Gastroesophageal sphincter (tissue), 3 donors: Measurements from ENCODE around the gene TRAPPC6A.

Source experiments
- CTCF ChIP-seq, 4 experiments: fragments of 200-600 bp in 2 of 4; fragments of 450-650 bp in 2 of 4; sonication (generic) in 1 of 4; IDR thresholded peaks; one replicate each; pipeline ENCODE4 v1.5.1; 2017 to 2019; ENCODE audit warnings: antibody characterized with exemption in 4 of 4, mild to moderate bottlenecking in 2 of 4, moderate library complexity in 2 of 4
- POLR2A ChIP-seq, 2 donors: fragments of 450-650 bp; IDR thresholded peaks; one replicate each; pipeline ENCODE4 v1.6.1; 2017; ENCODE audit warnings: antibody characterized with exemption in 2 of 2, mild to moderate bottlenecking in 2 of 2, moderate library complexity in 1 of 2
- POLR2AphosphoS5 ChIP-seq: sonication (generic); formaldehyde crosslinking; IDR thresholded peaks from one replicate; pipeline ENCODE4 v1.6.1; 2017; ENCODE audit warnings: antibody characterized with exemption

DNA sequence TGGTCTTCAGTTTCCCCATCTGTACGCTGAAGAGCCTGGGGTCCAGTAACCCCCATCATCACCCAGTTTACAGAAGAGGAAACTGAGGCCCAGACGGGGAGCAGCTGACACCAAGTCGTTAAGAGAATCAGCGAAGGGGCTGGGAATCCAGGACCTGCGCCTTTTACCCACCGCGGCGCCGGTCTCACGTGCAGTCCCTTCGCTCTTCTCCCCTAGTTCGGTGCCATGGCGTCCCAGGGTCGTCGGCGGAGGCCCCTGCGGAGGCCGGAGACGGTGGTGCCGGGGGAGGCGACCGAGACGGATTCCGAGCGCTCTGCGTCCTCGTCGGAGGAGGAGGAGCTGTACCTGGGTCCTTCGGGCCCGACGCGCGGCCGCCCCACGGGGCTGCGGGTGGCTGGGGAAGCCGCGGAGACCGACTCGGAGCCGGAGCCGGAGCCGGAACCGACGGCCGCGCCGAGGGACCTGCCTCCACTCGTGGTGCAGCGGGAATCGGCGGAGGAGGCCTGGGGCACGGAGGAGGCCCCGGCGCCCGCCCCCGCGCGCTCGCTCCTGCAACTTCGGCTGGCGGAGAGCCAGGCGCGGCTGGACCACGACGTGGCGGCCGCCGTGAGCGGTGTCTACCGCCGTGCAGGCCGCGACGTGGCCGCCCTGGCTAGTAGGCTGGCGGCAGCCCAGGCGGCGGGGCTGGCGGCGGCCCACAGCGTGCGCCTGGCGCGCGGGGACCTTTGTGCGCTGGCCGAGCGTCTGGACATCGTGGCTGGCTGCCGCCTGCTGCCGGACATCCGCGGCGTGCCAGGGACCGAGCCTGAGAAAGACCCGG, 1.2 kb upstream of the TRAPPC6A start:
- no peak for TF ChIP-seq CTCF (IDR thresholded peaks at IDR 0.05)
- no peak for TF ChIP-seq POLR2A (IDR thresholded peaks at IDR 0.05)
- TF ChIP-seq POLR2AphosphoS5: no peak
